NK-92 treated with Interleukin-12 subunit alpha and Interleukin-12 subunit beta, amount 100 ng/mL, for 24 hours (cell line): ENCODE data around the gene ZBTB47.
A peak's percentile ranks its signal among the peaks of the same experiment; 100 is the strongest.

Source experiments
- DNase-seq: peaks from one replicate; lab custom pipeline; 2025; lab: John Stamatoyannopoulos, UW

Gene ZBTB47

GRCh38 chr3:42652611-42653302, 740 bp upstream of the ZBTB47 start:
- DNase-seq: peak; percentile 11

DNA sequence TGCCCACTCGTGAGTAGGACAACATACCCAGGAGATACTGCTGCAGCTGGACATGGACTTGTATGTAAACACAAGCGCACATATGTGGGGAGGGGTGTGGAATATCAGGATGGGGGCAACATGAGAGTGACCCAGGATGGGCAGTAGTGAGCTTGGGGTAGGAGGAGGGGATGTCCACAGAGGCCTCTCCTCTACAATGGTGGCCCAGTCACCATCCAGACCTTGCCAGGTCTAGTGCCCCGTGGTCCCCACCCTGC, 266 bp upstream of the ZBTB47 start:
- DNase-seq: no peak

DNA sequence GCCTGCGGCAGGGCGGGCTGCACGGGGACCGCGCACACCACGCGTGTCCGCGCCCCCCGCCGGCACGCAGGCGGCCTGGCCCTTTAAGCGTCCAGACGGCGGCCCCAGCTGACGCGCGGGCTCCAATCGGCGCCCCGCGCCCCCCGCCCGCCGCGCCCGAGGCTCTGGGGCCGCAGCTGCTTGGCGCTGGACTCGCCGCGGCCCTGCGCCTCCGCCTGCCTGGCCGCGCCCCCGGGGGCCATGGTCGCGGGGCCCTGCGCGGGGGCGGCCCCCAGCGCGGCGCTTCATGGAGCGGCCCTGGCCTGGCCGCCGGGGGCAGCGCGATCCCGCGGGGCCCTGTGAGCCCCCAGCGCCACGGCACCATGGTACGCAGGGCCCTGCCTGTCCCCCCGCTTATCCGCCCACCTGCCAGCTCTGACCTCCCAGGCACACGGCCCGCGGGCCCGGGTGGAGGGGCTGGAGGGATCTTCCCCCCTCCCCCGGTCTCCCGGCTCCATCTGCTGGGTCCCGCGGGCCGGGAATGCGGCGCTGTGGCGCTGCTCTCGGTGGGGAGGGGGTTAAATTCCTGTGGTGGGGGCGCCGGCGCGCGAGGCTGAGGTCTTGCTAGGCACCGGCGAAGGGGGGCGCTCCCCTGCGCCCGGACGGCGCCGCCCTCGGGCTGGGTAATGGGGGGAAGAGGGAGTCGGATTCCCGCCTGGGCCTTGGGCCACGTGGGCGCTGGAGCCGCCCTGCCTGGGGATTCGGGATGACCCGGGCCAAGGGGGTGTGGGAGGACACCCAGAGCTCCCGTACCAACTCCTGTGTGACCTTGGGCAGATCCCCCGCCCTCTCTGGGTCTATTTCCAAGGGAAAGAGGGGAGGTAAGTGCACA, 1.1 kb downstream of the ZBTB47 start:
- DNase-seq: no peak

- no peak for DNase-seq
Measured at GRCh38 chr3:42655331-42655888, 1.9 kb downstream of the ZBTB47 start.

DNA sequence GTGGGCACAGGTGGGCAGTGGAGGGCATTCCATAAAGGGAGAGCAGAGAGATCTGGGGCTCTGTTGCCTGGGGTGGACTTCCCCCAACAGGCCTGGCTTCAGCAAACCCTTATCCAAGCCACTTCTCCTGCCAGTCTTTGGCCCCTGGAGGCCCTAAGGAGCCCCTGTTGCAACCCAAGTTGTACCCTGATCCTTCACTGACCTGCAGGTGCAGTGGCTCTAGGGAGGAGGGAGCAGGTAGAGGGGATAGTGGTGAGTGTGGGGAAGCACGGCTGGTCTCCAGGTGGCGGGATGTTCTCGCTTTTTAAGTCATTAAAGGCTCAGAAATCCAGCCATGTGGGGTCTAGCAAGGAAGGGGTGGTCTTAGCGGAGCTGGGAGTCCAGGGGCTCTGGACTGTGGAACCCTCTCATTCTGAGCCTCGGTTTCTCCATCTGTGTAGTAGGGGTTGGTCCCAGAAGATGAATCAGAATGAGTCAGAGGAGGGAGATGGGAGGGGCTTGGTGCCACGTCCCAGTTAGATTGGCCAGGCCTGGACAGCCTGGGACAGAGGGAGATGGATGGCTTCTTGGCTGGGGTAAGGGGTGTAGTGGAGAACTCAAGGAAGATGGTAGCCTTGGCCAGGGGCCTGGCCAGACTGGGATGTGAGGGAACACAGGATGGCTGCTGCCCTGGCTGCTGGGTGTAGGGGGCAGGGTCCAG, 2.6 kb downstream of the ZBTB47 start:
- no peak for DNase-seq

GRCh38 chr3:42656680-42657610, 3.4 kb downstream of the ZBTB47 start:
- DNase-seq: no peak

DNA sequence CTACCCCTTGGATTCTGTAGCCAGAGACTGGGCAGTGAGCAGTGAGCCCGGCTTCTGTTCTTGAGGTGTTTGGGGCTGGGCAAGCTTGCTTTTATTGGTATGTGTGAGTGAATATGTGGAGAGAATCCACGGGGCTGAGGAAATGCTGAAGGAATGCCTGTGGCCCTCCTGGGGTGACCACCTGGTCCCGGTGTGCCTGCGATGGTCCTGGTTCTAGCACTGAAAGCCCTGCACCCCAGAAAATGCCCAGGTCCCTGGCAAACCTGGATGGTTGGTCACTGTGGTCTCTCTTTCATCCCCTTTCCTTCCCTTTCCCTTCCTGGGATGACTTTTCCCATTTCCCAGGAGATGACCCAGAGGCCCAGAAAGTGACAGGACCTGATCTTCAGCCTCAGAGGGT, 4.2 kb downstream of the ZBTB47 start:
- no peak for DNase-seq

GRCh38 chr3:42658091-42658770, 4.7 kb downstream of the ZBTB47 start:
- no peak for DNase-seq

DNA sequence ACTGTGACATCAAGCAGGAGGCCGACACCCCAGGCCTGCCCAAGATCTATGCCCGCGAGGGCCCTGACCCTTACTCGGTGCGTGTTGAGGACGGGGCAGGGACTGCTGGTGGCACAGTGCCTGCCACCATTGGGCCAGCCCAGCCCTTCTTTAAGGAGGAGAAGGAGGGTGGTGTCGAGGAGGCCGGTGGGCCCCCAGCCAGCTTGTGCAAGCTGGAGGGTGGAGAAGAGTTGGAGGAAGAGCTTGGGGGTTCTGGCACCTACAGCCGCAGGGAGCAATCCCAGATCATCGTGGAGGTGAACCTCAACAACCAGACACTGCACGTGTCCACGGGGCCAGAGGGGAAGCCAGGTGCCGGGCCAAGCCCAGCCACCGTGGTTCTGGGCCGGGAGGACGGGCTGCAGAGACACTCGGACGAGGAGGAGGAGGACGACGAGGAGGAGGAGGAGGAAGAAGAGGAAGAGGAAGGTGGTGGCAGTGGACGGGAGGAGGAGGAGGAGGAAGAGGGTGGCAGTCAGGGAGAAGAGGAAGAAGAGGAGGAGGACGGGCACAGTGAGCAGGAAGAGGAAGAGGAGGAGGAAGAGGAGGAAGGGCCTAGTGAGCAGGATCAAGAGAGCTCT, 5.4 kb downstream of the ZBTB47 start:
- no peak for DNase-seq

GRCh38 chr3:42659451-42660130, 6.1 kb downstream of the ZBTB47 start:
- DNase-seq: no peak

GRCh38 chr3:42660131-42660715, 6.7 kb downstream of the ZBTB47 start:
- no peak for DNase-seq

DNA sequence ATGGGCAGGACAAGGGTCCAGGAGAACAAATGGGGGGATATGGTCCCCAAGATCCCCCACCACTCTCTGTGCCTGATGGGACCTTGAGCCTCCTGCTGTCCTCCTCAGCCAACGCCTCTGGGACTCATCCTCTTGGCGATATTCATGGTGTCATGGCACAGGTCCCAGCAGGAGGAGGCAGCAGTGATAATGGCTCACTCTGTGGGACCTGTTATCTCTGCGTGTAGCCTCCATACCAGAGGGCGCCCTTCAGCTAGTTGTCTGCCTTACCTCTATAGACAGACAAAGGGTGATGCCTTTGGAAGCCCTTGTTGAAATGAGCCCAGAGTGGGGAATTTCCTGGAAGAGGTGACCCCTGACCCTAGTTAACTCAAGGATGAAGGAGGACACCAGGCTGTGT, 7.4 kb downstream of the ZBTB47 start:
- no peak for DNase-seq

DNA sequence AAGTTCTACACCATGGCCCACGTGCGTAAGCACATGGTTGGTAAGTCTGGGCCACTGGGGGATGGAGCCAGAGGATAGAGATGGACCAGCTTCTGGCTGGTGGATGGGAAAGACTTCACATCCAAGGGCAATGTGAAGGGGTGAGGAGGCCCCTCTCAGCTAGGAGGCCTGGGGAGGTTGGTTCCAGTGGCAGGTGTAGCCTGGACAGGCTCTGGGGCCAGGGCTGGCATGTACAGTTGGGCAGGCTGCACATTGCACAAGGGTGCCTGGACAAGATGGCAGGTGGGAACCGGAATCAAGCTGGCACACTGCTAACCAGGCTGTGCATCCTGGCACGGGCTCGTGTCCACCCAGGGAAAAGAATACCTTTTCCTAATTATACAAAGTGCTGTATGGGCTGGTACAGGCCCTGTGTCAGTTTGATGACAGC, 8.1 kb downstream of the ZBTB47 start:
- DNase-seq: no peak

GRCh38 chr3:42662037-42662812, 8.7 kb downstream of the ZBTB47 start:
- no peak for DNase-seq

DNA sequence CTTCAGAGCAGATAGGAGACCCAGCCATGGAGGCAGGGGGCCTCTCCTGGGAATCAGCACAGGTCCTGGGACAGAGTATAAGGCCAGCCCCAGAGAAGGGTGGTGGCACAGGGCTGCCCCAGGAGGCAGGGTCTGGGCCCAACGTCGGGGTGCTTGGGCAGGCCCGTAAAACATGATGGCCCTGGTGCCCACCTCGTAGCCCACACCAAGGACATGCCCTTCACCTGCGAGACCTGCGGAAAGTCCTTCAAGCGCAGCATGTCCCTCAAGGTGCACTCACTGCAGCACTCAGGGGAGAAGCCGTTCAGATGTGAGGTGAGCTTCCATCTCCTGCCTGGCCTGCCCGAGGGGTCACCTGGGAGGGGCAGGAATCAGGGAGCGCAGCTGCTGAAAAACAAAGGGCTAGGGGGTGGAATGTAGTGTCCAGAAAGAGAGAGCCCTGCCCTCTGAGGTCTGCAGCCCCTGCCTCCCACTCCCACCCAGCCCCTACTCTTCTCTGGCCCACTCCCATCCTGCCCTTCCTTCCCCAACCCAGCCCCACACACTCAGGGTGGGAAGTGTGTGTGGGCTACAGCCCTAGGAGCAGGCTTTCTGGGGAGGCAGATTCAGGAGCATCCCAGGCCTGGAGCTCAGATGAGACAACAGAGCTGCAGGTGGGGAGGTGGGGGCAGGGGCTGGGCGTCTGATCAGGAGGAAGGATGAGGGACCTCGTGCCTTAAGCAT, 9.5 kb downstream of the ZBTB47 start:
- no peak for DNase-seq

- no peak for DNase-seq
Measured at GRCh38 chr3:42663581-42664437, 10.3 kb downstream of the ZBTB47 start.

DNA sequence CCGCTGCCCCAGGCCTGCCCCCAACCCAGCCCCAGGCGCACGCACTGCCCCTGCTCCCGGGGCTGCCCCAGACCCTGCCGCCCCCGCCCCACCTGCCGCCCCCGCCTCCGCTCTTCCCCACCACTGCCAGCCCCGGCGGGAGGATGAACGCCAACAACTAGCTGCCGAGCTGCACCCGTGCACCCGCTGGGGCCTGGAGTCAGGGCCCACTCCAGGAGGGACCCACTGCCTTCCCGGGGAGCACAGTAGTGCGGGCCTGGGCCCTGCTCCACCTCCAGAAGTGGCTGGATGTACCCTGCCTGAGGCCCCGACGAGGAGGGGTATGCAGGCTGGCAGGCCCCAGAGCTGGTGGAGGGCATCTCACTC, 10.9 kb downstream of the ZBTB47 start:
- no peak for DNase-seq
